ENCODE results near the gene MAPK6. TPM values are rescaled to one million over a fixed set of nuclear protein-coding genes. Genes with fewer than 3 reads are reported as not detected.

MAPK6 gene
- total RNA-seq, 4 donors from 2014 or later = 13.3 to 19.4 (median 14.2) TPM

- H3K27me3 ChIP-seq = no peaks in the 10 kb centered on the region
- TF ChIP-seq POLR2AphosphoS5 (IDR thresholded peaks at IDR 0.05) (no peak), POLR2A (IDR thresholded peaks at IDR 0.05; ENCODE audit: low read depth) (no peak)
- H3K27ac ChIP-seq (replicated peaks in 1 of 4) = no peak overlapping the region
- no peaks in the 10 kb centered on the region for H3K36me3 ChIP-seq
- intact Hi-C loops (cut with DNase I) = no loop called here
- H3K9me3 ChIP-seq = no peaks in the 10 kb centered on the region
- H3K4me3 ChIP-seq = no peak overlapping the region
- 87% methylated on average over 3 of the region's 3 CpGs for WGBS
- no peak for DNase-seq (ENCODE audit: extremely low spot score)
- peaks cover 14 to 19% (median 16%) of the 10 kb centered on the region in 4 donors for H3K4me1 ChIP-seq
Observed at GRCh38 chr15:52013151-52013791, 5.7 kb upstream of the MAPK6 start.

GRCh38 chr15:52014616-52015015 lies 4.4 kb upstream of the MAPK6 start:
- DNase-seq (ENCODE audit: extremely low spot score) = no peak
- WGBS = 100% methylated on average over 1 of the region's 1 CpG
- Histone ChIP-seq H3K4me3 (no peak overlapping the region), H3K4me1 (peaks cover 17 to 26% (median 22%) of the 10 kb centered on the region in 4 donors), H3K36me3 (no peaks in the 10 kb centered on the region), H3K9me3 (no peaks in the 10 kb centered on the region), H3K27ac (replicated peaks in 1 of 4) (no peak overlapping the region), H3K27me3 (no peaks in the 10 kb centered on the region)
- intact Hi-C loops (cut with DNase I) = no loop called here
- TF ChIP-seq, protein P1, sequence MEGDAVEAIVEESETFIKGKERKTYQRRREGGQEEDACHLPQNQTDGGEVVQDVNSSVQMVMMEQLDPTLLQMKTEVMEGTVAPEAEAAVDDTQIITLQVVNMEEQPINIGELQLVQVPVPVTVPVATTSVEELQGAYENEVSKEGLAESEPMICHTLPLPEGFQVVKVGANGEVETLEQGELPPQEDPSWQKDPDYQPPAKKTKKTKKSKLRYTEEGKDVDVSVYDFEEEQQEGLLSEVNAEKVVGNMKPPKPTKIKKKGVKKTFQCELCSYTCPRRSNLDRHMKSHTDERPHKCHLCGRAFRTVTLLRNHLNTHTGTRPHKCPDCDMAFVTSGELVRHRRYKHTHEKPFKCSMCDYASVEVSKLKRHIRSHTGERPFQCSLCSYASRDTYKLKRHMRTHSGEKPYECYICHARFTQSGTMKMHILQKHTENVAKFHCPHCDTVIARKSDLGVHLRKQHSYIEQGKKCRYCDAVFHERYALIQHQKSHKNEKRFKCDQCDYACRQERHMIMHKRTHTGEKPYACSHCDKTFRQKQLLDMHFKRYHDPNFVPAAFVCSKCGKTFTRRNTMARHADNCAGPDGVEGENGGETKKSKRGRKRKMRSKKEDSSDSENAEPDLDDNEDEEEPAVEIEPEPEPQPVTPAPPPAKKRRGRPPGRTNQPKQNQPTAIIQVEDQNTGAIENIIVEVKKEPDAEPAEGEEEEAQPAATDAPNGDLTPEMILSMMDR (IDR thresholded peaks at IDR 0.05) = no peak
- TF ChIP-seq POLR2A (IDR thresholded peaks at IDR 0.05; ENCODE audit: low read depth) (no peak), POLR2AphosphoS5 (IDR thresholded peaks at IDR 0.05) (no peak), EP300 (IDR thresholded peaks at IDR 0.05) (no peak)

DNA sequence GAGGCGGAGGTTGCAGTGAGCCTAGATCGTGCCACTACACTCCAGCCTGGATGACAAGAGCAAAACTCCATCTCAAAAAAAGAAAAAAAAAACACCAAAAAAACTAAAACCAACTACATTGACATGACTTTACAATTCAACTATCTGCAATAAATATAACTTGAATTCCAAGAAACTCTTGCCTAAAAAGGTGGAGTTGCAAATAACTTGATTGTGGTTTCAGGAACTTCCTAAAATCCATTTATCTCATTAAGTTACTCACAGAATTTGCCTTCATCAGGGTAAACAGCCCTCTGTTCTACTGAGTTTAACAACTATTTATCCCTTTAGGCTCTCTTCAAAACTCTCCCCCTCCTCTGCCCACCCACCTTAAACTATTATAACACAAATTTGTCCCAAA lies 2.7 kb upstream of the MAPK6 start:
- WGBS = 93% methylated on average over 2 of the region's 2 CpGs
- intact Hi-C loops (cut with DNase I) = no loop called here
- no peaks in the 10 kb centered on the region for H3K36me3 ChIP-seq

DNA sequence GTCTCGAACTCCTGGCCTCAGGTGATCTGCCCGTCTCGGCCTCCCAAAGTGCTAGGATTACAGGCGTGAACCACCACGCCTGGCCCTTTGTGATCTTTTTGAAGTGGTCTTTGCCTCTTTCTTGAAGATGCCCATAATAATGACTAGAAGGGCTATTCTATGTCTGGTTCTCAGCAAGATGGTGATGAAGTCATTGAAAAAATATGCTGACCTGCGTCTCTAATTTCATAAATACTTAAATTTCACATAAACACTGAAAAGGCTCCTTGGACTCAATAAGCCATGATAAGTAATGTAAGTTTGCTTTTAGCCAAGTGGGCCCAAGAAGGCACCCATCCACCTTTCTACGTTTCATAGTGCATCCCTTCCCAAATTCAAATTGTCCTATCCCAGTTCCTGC lies 775 bp upstream of the MAPK6 start:
- TF ChIP-seq EP300 (IDR thresholded peaks at IDR 0.05) (no peak), POLR2AphosphoS5 (IDR thresholded peaks at IDR 0.05) (no peak), POLR2A (IDR thresholded peaks at IDR 0.05; ENCODE audit: low read depth) (no peak)
- TF ChIP-seq, protein P1 (IDR thresholded peaks at IDR 0.05) = no peak
- Histone ChIP-seq H3K4me1 (peaks cover 34 to 36% (median 36%) of the 10 kb centered on the region in 4 donors), H3K27ac (replicated peaks in 1 of 4) (peak overlapping the region; percentile 94 to 96 (median 95)), H3K9me3 (no peaks in the 10 kb centered on the region), H3K4me3 (peak overlapping the region; percentile 63 to 88 (median 74)), H3K27me3 (no peaks in the 10 kb centered on the region), H3K36me3 (no peaks in the 10 kb centered on the region)
- no peak for DNase-seq (ENCODE audit: extremely low spot score)
- intact Hi-C loops (cut with DNase I) = no loop called here
- 93% methylated on average over 7 of the region's 7 CpGs for WGBS

More for the DNA sequence above, 2.7 kb upstream of the MAPK6 start:
- no peak for DNase-seq (ENCODE audit: extremely low spot score)
- Histone ChIP-seq H3K9me3 (no peaks in the 10 kb centered on the region), H3K4me1 (peaks cover 28 to 31% (median 30%) of the 10 kb centered on the region in 4 donors), H3K27ac (replicated peaks in 1 of 4) (no peak overlapping the region), H3K27me3 (no peaks in the 10 kb centered on the region), H3K4me3 (no peak overlapping the region)
- TF ChIP-seq EP300 (IDR thresholded peaks at IDR 0.05) = no peak

DNA sequence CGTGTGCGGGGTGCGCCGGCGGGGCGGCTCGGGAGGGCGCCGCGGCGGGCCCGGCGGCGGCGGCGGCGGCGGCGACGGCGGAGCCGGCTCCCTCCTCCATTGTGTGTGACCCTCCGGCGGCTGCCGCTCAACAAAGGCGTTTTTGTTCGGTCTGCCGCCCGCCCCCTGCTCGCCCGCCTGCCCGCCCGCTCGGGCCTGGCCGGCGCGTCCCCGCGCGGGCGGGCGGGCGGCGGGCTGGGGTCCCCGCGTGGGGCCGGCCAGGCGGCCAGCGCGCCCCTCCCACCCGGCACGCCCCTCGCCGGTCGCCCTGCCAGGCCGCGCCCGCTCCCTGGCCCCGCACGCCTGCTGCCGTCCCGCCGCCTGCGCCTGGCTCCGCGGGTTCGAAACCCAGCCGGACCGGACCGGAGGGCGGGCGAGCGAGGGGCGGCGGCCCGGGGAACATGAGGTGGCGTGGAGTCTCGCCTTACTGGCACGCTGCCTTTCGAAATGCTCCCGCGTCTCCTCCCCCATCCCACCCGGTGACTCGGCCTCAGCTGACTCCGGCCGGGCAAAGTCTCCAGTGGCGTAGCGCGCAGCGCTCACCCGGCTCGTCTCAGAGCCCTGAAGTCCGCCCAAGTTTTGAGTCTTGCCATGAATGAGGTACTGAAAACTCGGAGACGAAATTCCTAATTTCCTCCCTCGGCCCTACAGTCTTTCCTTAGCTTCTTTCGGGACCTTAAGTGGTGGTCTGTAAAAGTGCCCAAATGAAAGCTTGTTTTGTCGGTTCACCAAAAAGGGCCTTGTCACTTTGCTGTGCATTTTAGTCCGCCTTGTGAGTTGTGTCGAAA lies 588 bp downstream of the MAPK6 start:
- intact Hi-C loops (cut with DNase I) = loop anchor here (5.0 kb wide), 1 partner anchor 47 kb away; the partner anchor contains the start of gene LEO1
- TF ChIP-seq POLR2AphosphoS5 (IDR thresholded peaks at IDR 0.05) (peak; percentile 90), POLR2A (IDR thresholded peaks at IDR 0.05; ENCODE audit: low read depth) (peak; percentile 47), EP300 (IDR thresholded peaks at IDR 0.05) (no peak)
- TF ChIP-seq, protein P1 (IDR thresholded peaks at IDR 0.05) = peak in 1 of 3 experiments; percentile 8
- Histone ChIP-seq H3K9me3 (no peaks in the 10 kb centered on the region), H3K36me3 (no peaks in the 10 kb centered on the region), H3K27ac (replicated peaks in 1 of 4) (peak overlapping the region; percentile 94 to 96 (median 95)), H3K4me1 (peaks cover 34 to 44% (median 39%) of the 10 kb centered on the region in 4 donors), H3K27me3 (no peaks in the 10 kb centered on the region), H3K4me3 (peak overlapping the region; percentile 63 to 88 (median 74))
- peak; percentile 94 for DNase-seq (ENCODE audit: extremely low spot score)
- under 1% methylated on average over 22 of the region's 100 CpGs for WGBS

Measured in esophagus muscularis mucosa (tissue), 4 donors.